Osteoblast (primary cell): ENCODE results near the gene CSNK1G2. TPM values are rescaled to one million over a fixed set of nuclear protein-coding genes. Genes with fewer than 3 reads are reported as not detected.
A peak's percentile ranks its signal among the peaks of the same experiment; 100 is the strongest.

Experiments
- DNase-seq: peaks from one replicate; pipeline ENCODE4 v3.0.0; 2011; ENCODE audit warnings: low spot score, mixed read lengths; ENCODE audit not compliant: insufficient read length; ENCODE audit errors: missing footprints
- H2AFZ ChIP-seq: 2 replicates; pipeline ENCODE4 v1.6.0; 2011; ENCODE audit warnings: mild to moderate bottlenecking, low read length
- H3K27ac ChIP-seq: 2 replicates; pipeline ENCODE4 v1.5.1; 2011; ENCODE audit warnings: mild to moderate bottlenecking, low read depth, low read length, moderate library complexity
- H3K27me3 ChIP-seq: 2 replicates; pipeline ENCODE4 v1.6.0; 2012; ENCODE audit warnings: mild to moderate bottlenecking, control low read depth, inconsistent platforms, low read length, moderate library complexity; ENCODE audit not compliant: insufficient read depth
- H3K36me3 ChIP-seq: 2 replicates; pipeline ENCODE4 v1.5.1; 2011; ENCODE audit warnings: mild to moderate bottlenecking, low read length, control low read depth, moderate library complexity; ENCODE audit not compliant: insufficient read depth
- H3K4me1 ChIP-seq: 2 replicates; pipeline ENCODE4 v1.5.1; 2011; ENCODE audit warnings: mild to moderate bottlenecking, low read length, control low read depth, moderate library complexity; ENCODE audit not compliant: insufficient read depth
- H3K4me2 ChIP-seq: 2 replicates; pipeline ENCODE4 v1.6.0; 2011; ENCODE audit warnings: mild to moderate bottlenecking, low read length; ENCODE audit not compliant: insufficient read depth
- H3K4me3 ChIP-seq: fragments of 200-600 bp; sonication (generic); 3 replicates; pipeline ENCODE4 v1.5.1; 2012; ENCODE audit warnings: mild to moderate bottlenecking, low read length, inconsistent platforms; ENCODE audit not compliant: insufficient read depth
- H3K79me2 ChIP-seq: 2 replicates; pipeline ENCODE4 v1.6.0; 2012; ENCODE audit warnings: mild to moderate bottlenecking, low read length, control low read depth, inconsistent platforms; ENCODE audit not compliant: insufficient read depth
- H3K9me3 ChIP-seq: 2 replicates; pipeline ENCODE4 v1.5.1; 2011; ENCODE audit warnings: low read depth, low read length, control low read depth
- H4K20me1 ChIP-seq: 2 replicates; pipeline ENCODE4 v1.6.0; 2012; ENCODE audit warnings: mild to moderate bottlenecking, low read length, control low read depth; ENCODE audit not compliant: insufficient read depth
- CTCF ChIP-seq: IDR thresholded peaks from 2 replicates; pipeline ENCODE4 v1.5.1; 2011; ENCODE audit warnings: mild to moderate bottlenecking, low read depth, low read length, moderate library complexity; ENCODE audit errors: extremely low read depth
- small RNA-seq: library from RNA; depleted of rRNA; stranded (forward); fragments of <200 nt; gene quantifications from one replicate; pipeline ENCODE3, GENCODE V24; 2012
- total RNA-seq: library from RNA; depleted of rRNA; stranded (reverse); fragments of >200 nt; gene quantifications from 2 replicates; pipeline ENCODE4 v1.2.3, GENCODE V29; 2012

The CSNK1G2 gene
- total RNA-seq, 1 donor: 68.8 TPM

- DNase-seq: peak; percentile 31
- Histone ChIP-seq H3K4me1 (peaks cover 16% of the 10 kb centered on the region), H3K27ac (no peak overlapping the region), H3K4me2 (no peak overlapping the region), H4K20me1 (no peaks in the 10 kb centered on the region), H2AFZ (no peak overlapping the region), H3K79me2 (no peaks in the 10 kb centered on the region), H3K27me3 (peaks cover 1% of the 10 kb centered on the region), H3K4me3 (no peak overlapping the region), H3K9me3 (peaks cover 3% of the 10 kb centered on the region), H3K36me3 (no peaks in the 10 kb centered on the region)
- TF ChIP-seq CTCF: no peak
These were observed 85.8 kb downstream of the CSNK1G2 start for GRCh38 chr19:2026770-2027169.

DNA sequence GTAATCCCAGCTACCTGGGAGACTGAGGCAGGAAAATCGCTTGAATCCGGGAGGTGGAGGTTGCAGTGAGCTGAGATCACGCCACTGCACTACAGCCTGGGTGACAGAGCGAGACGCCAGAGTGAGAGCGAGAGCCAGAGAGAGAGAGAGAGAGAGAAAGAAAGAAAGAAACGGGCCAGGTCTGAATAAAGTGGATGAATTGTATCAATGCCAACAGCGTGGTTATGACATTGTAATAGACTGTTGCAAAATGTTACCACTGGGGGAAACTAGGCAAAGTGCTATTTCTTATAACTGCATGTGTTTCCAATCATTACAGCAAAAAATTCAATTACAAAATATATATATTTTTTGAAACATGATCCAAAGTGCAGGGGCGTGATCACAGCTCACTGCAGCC is 86.4 kb downstream of the CSNK1G2 start:
- no peaks in the 10 kb centered on the region for H3K36me3 ChIP-seq
- DNase-seq: peak; percentile 81
- no peak overlapping the region for H2AFZ ChIP-seq
- H3K9me3 ChIP-seq: peaks cover 3% of the 10 kb centered on the region
- H3K79me2 ChIP-seq: no peaks in the 10 kb centered on the region
- peak overlapping the region; percentile 43 for H3K4me2 ChIP-seq
- no peak overlapping the region for H3K4me3 ChIP-seq
- no peak overlapping the region for H3K27ac ChIP-seq
- peak; percentile 8 for TF ChIP-seq CTCF
- H4K20me1 ChIP-seq: no peaks in the 10 kb centered on the region
- peaks cover 22% of the 10 kb centered on the region for H3K4me1 ChIP-seq
- no peaks in the 10 kb centered on the region for H3K27me3 ChIP-seq

Small RNAs within 50 kb of the gene (small RNA-seq; reads per million reads assigned to genes)
- not detected for gene AC007136.1

Other genes starting within 250 kb of the CSNK1G2 start
- gene ONECUT3, start 187.7 kb upstream of the CSNK1G2 start, total RNA-seq: not detected in 2 replicates
- gene ATP8B3, start 128.9 kb upstream of the CSNK1G2 start, total RNA-seq: 0.59 and 0.72 TPM in 2 replicates
- 8.5 and 9.4 TPM in 2 replicates for gene REXO1, start 92.7 kb upstream of the CSNK1G2 start, total RNA-seq
- 6.9 and 11.5 TPM in 2 replicates for gene KLF16, start 77.6 kb upstream of the CSNK1G2 start, total RNA-seq
- 49.5 and 52.5 TPM in 2 replicates for gene ABHD17A, start 55.7 kb upstream of the CSNK1G2 start, total RNA-seq
- gene ADAT3, start 35.8 kb upstream of the CSNK1G2 start, total RNA-seq: 3.3 and 3.8 TPM in 2 replicates
- gene SCAMP4, start 35.8 kb upstream of the CSNK1G2 start, total RNA-seq: 55.7 and 70.6 TPM in 2 replicates
- gene BTBD2, start 74.5 kb downstream of the CSNK1G2 start, total RNA-seq: 57.5 and 57.8 TPM in 2 replicates
- gene MKNK2, start 110.1 kb downstream of the CSNK1G2 start, total RNA-seq: 82.5 and 84.6 TPM in 2 replicates
- 34.0 and 35.1 TPM in 2 replicates for gene MOB3A, start 155.2 kb downstream of the CSNK1G2 start, total RNA-seq
- 0.36 and 2.4 TPM in 2 replicates for gene IZUMO4, start 155.7 kb downstream of the CSNK1G2 start, total RNA-seq
- 119 and 121 TPM in 2 replicates for gene AP3D1, start 210.4 kb downstream of the CSNK1G2 start, total RNA-seq
- 6.9 and 7.1 TPM in 2 replicates for gene DOT1L, start 222.8 kb downstream of the CSNK1G2 start, total RNA-seq